NCI-H1436 treated with DMSO at 0.1 percent for 48 hours (cell line): ENCODE results near the gene PLCD1.
"Not testable (repeated sequence)": the region's sequence is repeated elsewhere in the genome, so short reads cannot be mapped to it uniquely, and the experiment has no call there.

Source experiments
- DNase-seq: peaks from one replicate; lab custom pipeline; 2025; lab: John Stamatoyannopoulos, UW

The PLCD1 gene

GRCh38 chr3:38000242-38000916 is 29.1 kb downstream of the PLCD1 start:
- no peak for DNase-seq

- DNase-seq, result no peak
Measured at GRCh38 chr3:37999836-38000235, 29.6 kb downstream of the PLCD1 start.

- no peak for DNase-seq
Measured at GRCh38 chr3:37997791-37998370, 31.6 kb downstream of the PLCD1 start.

GRCh38 chr3:37997342-37997741 is 32.1 kb downstream of the PLCD1 start:
- no peak for DNase-seq

GRCh38 chr3:37996785-37997301 is 32.6 kb downstream of the PLCD1 start:
- DNase-seq, result no peak

GRCh38 chr3:37995652-37996641 is 33.5 kb downstream of the PLCD1 start:
- DNase-seq, result no peak

GRCh38 chr3:37994639-37994972 is 34.8 kb downstream of the PLCD1 start:
- no peak for DNase-seq

- no peak for DNase-seq
Measured at GRCh38 chr3:37993820-37994638, 35.4 kb downstream of the PLCD1 start.

GRCh38 chr3:37993460-37993819 is 36.0 kb downstream of the PLCD1 start:
- no peak for DNase-seq

GRCh38 chr3:37993067-37993455 is 36.4 kb downstream of the PLCD1 start:
- DNase-seq, result no peak

- no peak for DNase-seq
Measured at GRCh38 chr3:37992271-37993066, 37.0 kb downstream of the PLCD1 start.

GRCh38 chr3:37991823-37992222 is 37.6 kb downstream of the PLCD1 start:
- no peak for DNase-seq

- no peak for DNase-seq
Measured at GRCh38 chr3:37991109-37991508, 38.3 kb downstream of the PLCD1 start.

GRCh38 chr3:37990527-37990926 is 38.9 kb downstream of the PLCD1 start, which contains the start of gene VILL:
TSS of gene VILL (plus strand) at chr3:37990786. CDS start at chr3:37993673, 2,887 bp downstream.
- DNase-seq, result no peak

- no peak for DNase-seq
Measured at GRCh38 chr3:37989821-37990480, 39.5 kb downstream of the PLCD1 start.

GRCh38 chr3:37988931-37989525 is 40.4 kb downstream of the PLCD1 start:
- no peak for DNase-seq

- DNase-seq, result not testable (repeated sequence)
Measured at GRCh38 chr3:37988376-37988775, 41.1 kb downstream of the PLCD1 start.

- no peak for DNase-seq
Measured at GRCh38 chr3:37987751-37988179, 41.7 kb downstream of the PLCD1 start.

- DNase-seq, result no peak
Measured at GRCh38 chr3:37987315-37987697, 42.1 kb downstream of the PLCD1 start.
